GM21723 (cell line): ENCODE measurements around the gene POLN.
"Not testable (repeated sequence)": the region's sequence is repeated elsewhere in the genome, so short reads cannot be mapped to it uniquely, and the experiment has no call there.

ENCODE experiments used
- ATAC-seq: cut with Tn5 transposase; IDR thresholded peaks from one replicate; pipeline ENCODE4 v1.9.1; 2021; ENCODE audit warnings: mild to moderate bottlenecking, moderate library complexity; ENCODE audit not compliant: unreplicated experiment

Gene POLN

DNA sequence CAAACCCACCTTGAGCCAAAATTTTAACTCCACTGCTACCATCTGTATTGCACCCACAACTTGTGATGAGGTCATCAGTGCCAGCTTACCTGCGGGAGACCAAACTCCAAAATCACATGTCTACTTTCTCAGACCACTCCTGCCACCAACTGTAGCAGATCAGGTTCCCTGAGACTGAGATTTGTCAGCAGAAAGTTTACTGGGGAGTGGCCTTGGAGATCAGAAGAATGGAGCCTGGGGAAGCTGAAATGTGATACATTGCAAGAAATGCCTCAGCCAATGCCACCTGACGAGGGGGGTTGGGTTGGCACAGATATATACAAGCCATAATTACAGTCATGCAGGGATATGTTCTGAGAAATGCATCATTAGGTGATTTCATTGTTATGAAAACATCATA, 19.1 kb downstream of the POLN start:
- no peak for ATAC-seq

DNA sequence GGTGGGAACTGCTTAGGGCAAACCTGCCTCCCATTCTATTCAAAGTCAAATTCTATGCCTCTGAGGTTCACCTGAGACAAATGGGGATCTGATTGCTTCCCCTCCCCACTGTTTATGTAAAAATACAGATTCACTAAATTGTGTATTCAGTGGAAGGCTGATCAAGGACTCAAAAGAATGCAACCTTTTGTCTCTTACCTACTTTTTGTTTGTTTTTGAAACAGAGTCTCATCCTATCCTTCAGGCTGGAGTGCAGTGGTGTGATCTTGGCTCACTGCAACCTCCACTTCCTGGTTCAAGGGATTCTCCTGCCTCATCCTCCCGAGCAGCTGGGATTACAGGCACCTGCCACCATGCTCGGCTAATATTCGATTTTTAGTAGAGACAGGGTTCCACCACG, 20.5 kb downstream of the POLN start:
- ATAC-seq: not testable (repeated sequence)

DNA sequence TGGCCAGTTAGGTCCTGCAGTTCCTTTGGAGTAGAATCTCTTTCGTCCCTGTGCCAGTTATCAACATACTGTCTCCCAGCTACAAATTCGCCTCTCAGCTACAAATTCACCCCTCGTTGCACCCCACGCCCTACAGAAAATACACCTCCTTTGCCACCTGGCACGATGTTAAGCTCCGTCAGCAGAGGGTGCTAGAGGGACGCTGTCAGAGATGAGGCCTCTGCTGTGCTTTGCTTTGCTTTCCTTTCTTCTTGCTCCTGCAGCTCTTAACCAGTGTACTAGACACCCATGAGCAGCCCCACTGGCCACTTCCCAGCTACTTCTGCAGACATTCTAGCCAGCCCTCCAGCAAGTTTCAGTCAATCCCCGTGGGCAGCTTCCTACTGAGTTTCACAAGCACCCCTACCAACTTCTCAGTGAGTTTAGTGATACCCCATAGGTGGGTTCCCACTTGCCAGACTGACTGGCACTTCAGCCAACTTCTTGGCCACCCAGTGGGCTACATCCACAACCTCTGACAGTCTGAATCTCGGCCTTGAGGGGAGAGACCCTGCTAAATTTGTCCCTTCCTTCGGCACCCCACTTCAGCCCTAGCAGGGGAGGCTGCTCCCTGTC, 21.8 kb downstream of the POLN start:
- no peak for ATAC-seq

DNA sequence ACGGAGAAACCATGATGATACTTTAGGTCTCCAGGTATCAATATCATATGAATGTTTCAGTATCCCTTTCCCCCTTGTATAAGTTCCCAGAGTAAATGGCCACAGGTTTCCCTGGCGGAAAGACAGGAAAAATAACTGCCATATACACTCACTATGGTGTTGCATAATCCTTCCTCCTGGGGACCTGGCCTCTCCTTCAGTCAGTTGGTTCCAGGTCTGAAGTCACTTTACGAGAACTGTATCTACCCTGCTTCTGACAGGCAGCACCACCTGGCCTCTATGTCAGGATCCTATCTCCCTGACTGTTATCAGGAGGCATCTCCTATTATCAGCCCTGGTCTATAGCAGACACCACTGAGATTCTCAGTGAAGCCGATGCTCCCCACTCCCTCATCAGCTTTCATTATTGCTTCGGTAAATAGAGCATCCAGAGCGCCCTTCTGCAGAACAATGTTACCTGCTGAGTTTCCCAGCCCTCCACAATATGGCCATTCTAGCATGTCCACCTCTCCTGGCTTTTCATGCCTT, 22.6 kb downstream of the POLN start:
- ATAC-seq: no peak

DNA sequence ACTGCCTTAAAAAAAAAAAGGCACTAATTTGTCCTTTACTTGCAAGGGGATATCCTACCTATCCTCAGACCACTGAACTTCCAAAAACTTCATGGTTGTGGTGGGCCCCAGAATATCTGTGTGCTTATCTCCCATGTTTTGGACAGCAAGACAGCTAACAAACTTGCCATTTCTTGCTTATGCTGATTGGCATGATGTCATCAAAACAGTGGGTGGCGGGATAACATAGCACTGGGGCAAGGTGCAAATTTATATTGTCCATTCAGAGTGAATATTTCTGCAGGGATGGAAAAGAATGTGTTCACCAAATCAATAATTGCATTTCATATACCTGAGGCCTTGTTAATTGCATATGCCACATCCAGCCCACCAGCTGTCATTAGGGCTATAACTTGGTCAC, 23.5 kb downstream of the POLN start:
- ATAC-seq: no peak

DNA sequence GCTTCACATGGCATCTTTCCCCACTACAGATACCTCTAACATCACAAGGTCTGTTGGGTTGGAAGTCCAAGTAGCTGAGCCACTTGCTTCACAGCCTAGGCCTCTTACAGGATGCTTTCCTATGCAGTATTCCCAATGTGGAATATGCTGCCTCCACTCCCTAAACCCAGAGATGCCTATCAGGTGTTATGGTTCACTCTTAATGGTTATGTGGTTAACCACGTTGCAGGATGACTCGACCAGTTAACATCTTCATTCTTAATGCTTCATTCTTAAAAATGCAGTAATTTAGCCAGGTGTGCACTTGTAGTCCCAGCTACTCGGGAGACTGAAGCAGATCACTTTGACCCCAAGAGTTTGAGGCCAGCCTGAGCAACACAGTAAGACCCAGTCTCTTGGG, 24.2 kb downstream of the POLN start:
- ATAC-seq: no peak

DNA sequence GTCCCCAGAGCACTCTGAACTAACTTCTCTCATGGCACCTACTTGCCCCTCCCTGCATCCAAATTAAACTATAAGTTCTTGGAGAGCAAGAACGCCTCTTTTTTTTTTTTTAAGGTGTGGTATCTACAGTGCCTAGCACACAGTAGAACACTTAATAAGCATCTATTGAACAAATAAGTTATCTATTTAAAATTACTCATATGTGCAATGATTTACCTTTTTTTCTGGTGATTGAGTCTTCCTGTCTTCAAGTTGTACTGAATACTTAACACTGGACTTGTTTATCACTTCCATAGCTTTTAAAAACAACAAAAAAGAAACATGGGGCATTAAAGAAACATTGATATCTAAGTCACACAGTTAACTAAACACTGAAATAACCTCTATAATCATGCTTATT, 29.1 kb downstream of the POLN start:
- ATAC-seq: no peak

DNA sequence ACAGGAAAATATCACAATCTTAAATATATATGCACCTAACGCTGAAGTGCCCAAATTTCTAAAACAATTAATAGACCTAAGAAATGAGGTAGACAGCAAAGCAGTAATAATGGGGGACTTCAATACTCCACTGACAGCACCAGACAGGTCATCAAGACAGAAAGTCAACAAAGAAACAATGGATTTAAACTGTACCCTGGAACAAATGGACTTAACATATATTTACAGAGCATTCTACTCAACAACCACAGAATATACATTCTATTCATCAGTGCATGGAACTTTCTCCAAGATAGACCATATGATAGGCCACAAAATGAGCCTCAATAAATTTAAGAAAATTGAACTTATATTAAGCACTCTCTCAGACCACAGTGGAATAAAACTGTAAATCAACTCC, 39.1 kb downstream of the POLN start:
- ATAC-seq: not testable (repeated sequence)

DNA sequence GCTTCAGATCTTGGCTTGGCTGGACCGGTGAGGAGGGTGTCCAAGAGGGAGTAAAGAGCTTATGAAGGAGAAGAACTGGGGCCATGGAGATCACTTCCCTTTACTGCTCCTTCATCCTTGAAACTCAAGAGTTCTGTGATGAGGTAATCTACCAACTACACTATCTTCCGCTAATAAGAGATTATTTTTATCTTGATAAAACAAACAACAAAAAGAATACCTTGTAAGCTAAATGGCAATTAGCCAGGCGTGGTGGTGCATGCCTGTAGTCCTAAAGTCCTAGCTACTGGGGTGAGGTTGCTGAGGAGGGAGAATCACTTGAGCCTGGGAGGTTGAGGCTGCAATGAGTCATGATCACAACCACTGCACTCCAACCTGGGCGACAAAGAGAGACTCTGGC, 47.4 kb downstream of the POLN start:
- ATAC-seq: no peak

DNA sequence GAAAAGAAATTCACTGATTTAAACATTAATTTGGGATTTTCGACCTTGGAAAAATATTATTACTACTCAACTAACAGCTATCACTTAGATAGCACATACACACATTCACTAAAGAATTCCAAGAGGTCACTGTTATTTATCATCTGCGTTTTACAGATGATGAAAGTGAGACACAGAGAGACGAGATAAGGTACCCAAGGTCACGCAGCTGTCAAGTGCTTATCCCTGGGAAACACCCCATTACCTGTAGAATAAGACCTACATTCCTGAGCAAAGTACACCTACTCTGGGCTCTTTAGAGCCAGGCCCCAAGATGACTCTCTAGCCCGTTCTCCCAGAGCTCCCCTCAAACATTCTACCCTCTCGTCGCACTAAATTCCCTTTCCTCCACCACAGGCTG, 48.6 kb downstream of the POLN start:
- ATAC-seq: no peak

DNA sequence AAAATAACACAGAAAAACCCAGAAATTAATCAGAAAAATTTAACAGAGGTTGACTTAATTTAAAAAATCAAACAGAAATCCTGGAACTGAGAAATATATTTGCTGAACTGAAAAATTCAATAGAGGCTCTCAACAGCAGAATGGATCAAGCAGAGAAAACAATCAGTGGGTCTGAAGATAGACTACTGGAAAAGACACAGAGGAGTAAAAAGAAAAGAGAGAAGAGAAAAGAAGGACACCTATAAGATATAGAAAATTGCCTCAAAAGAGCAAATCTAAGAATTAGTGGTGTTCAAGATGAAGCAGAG, 55.1 kb downstream of the POLN start:
- no peak for ATAC-seq

DNA sequence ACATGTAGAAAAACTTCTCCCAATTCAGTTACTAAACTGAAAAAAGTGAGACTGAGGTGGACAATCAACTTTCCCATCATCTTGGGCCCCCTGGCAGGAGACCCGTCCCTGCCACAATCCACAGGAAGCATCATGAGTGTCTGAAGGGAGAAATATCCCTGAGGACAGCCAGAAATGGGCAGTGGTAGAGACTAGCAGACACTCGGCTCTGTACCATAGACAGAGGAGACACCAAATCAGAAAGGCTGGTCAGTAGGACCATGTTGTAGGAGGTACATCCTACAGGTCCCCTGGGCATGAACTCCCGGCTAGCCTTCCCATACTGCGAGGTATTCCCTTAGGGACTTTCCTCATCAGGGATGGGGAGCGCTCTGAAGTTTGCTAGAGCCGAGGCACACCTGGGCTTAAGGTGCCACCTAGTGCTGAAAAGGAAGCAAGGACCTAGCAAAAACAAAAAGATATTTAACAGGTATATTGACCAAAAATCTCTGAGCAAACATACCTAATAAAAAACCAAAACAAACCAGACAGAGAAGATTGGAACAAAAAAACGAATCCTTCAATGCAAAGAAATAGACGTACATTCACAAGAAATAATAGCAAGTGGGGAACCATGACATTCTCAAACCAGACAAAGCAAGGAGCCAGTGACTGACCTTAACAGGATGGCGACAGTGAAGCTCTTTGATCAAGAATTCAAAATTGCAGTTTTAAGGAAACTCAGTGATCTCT, 55.6 kb downstream of the POLN start:
- no peak for ATAC-seq

DNA sequence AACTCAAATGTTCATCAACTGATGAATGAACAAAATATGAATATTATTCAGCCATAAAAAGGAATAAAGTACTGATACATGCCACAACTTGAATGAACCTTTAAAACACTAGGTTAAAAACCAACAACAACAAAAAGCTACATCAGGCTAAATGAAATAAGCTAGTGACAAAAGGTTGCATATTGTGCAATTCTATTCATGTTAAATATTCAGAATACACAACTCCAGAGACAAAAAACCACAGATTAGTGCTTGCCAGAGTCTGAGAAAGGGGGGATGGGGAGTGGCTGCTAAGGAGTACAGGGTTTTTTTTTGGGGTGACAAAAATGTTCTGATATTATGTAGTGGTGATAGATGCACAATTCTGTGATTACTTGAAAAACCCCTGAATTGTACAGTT, 58.5 kb downstream of the POLN start:
- ATAC-seq: no peak

DNA sequence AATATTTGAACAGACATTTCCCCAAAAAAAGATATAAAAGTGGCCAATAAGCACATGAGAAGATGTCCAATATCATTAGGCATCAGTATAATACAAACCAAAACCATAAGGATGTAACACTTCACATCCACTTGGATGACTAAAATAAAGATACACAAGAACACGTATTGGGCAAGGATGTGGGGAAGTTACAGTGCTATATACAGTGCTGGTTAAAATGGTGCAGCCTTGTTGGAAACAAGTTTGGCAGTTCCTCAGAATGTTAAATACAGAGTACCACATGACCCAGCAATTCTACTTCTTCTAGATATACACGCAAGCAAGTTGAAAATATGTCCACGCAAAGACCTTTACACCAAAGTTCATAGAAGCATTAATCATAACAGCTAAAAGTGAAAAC, 58.9 kb downstream of the POLN start:
- ATAC-seq: no peak

DNA sequence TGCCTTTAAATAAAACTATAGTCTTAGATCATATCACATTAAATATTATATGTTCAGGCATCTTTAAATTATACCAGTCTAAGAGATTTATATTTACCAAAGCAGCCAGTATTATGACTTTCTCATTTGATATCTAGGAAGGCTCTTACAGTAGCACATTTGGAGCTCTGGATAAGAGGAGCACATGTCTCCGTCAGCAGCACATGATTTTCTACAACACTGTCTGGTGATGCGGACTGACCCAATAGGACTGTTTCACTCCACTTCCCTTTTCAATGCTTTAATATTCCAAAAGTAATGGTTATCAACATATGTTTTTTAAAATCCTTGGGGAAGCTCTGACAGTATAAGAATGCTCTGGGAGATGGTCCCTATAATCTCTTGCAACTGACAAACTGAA, 61.5 kb downstream of the POLN start:
- no peak for ATAC-seq

DNA sequence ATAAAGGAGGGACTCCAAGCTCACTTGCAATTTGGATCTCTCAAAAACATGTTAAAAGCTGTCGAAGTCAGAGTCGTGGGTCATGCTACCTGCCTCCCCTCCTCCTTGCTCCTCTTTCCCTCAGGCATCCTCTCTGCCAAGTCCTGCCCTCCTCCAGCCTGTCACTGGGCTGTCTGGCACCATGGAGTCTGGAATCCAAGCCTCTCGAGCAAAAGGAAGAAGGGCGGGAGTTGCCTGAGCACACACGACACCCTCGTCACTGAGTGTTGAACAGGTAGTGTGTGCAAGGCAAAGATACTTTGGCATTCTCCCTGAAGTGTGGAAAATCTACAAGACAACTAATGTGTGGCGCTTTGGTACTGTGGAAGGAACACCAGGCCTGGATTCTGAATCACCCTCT, 62.2 kb downstream of the POLN start:
- no peak for ATAC-seq

DNA sequence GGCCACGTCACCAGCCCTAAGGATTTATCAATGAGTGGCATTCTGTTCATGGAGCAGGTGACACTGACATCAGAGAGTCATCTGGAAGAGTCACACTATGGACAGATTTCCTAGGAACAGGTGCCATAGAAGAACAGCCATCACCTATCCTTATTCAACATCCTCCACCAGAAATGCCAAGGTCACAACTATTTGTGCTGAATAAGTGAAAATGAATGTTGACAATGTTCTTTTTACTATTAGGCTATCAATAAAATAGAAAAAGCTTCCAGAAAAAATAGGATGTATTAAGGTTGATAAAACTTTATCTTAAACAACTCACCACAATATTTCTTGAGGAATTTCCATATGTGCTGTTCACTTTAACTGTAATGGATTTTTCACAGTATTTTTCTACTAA, 62.9 kb downstream of the POLN start:
- no peak for ATAC-seq

DNA sequence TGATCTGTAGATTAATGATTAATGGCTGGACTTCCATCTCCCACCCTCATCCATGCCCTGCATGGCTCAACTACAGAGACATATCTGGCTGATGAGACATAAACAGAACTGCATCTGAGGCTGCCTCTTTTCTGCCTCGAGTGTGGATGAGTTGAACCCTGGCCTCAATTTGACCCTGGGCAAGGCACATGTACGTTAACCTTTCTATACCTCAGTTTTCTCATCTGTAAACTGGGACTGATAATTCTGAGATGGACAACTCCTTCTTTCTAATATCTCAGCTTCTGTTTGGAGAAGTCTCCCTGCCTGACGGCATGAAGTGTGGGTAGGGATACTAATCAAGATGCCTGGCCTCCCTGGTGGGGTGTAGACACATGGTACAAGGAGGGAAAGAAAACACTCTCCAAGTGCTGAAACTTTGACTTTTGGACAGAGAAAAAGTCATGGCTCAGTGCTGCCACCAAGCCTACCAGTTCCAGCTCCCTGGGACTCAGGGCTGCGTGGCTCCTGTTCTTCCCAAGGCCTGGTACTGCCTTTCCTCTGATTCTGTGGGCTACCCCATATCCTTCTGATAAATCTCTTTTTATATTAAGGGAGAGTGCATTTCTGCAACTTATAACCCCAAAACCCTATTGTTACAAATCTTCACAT, 64.4 kb downstream of the POLN start:
- ATAC-seq: no peak

DNA sequence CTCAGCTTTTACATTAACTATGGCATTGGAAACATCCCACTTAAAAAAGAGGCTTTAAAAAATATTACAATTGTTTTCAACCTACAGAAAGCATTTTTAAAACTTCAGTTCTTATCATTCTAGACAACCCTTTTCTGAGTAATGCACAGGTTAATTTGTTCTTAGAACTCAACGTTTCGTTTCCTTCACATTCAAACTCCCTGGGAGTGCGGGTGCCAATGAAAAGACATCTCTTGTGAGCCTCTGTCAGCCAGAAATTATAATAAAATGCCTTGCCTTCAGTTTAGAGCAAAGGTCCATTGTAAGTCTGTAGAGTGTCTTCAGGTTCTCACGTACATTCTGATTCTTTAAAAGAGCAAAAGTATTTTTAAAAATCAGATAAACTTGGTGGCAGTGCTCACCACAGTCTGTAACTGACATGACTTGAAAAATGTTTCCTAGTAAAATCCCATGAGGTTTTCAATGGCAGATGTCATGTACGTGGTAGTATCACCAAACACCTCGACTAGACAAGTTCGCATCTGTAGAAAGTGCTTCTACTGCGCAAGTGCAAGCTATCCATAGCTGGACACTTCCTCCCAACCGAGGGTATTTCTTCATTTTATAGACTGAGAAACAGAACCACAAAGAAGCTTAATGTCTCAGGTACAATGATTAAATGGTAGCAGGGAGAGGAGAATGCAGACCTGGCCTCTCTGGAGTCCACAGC, 65.8 kb downstream of the POLN start:
- ATAC-seq: no peak

DNA sequence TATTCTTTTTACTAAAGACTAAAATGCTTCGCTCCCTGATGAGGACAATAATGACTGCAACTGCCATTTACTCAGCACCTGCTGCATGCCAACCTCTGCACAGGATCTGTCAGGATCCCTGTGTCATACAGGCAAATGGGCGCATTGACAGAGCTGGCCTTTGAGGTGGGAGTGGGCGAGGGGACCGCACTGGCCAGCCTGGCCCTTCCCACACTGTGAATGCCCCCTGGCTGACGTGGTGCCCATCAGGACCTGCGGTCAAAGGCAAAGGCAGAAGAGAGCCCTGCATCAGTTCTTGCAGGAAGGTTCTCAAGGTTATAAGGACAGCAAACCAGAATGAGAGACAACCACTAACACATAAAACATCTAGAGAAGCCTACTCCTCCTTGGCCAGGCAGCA, 67.9 kb downstream of the POLN start:
- no peak for ATAC-seq

DNA sequence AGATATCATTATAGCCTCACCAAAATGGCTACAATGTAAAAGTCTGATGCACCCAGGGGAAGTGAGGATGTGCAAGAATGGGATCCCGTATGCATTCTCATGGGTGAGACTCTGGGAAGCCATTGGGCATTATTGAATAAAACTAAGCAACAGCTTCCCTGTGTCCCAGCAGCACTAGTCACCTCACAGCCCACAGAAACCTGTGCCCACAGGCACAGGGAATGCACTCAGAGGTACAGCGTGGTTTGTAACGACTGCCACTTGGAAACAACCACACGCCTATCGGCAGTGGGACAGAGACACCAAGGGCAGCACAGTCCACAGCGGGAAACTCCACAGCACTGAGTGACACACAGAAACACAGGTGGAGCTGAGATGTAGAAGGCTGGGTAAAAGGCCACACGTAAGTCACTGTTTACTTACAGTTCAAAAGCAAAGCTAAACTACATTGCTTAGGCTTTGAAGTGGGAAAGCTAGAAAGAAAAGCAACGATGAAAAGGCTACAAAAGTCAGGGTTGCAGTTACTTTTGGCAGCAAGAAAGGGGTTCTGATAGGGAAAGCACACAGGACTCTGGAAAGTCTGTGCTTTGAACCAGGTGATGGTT, 69.2 kb downstream of the POLN start:
- no peak for ATAC-seq
